Measurements from ENCODE around the gene MAGI2. TPM values are rescaled to one million over a fixed set of nuclear protein-coding genes. Genes with fewer than 3 reads are reported as not detected.

The MAGI2 gene
- total and polyA plus RNA-seq, 2 donors (not counting 3 experiments of a cell fraction or from before 2014, with no cell fraction given): 0.28 to 6.0 TPM

DNA sequence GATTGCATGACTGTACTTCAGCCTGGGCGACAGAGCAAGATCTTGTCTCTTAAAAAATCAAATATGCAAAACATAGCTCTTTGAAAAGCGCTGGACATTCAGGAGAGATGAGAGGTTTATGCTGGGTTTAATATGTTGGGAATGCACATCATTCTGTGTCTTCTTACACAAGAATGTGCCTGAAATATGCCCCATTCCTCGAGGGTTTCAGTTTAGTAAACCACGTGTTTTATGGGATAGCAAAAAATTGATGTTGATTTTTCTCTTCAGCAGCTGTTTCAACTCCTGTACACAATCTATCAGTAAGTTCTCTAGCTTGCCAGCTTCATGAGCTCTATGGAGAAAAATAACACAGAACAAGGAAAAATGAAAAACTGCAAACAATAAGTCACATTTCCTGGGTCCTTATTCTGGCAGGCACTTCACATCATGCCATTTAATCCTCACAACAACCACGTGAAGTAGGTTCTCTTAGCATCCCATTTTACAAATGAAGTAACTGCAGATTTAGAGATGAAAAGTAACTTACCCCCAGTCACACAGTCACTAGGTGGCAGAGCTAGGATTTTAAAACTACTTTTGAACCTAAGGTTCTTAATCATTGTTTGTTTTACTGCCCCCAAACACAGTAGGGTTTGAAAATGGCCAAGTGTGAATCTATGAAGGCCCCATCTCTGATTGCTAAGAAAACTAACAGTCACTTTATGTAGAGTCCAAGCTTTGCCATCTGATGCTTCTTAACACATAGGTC, 1231.3 kb downstream of the MAGI2 start:
- FAIRE-seq (no peak), DNase-seq (ENCODE audit: low read depth, low spot score) (no peak)
- no TSS peak for BruUV-seq (replicated peaks)
- H3K27me3 ChIP-seq (ENCODE audit: control insufficient read depth in 2 of 2, insufficient read depth in 2 of 2, low read length in 2 of 2): peaks cover 0 to 2% of the 10 kb centered on the region in 2 experiments
- CTCF ChIA-PET: interaction anchor here (0.8 to 3.9 kb wide), 6 partner anchors 10 to 955 kb away, joined by 3 to 13 read pairs (median 4); no protein-coding TSS in a partner anchor
- no peak overlapping the region for H2AFZ ChIP-seq (ENCODE audit: low read depth, low read length)
- no peak for TF ChIP-seq POLR2A (IDR thresholded peaks at IDR 0.05; ENCODE audit: low read depth, low read length)
- no peak for TF ChIP-seq CTCF (IDR thresholded peaks at IDR 0.05; ENCODE audit: extremely low read depth in 1 of 2, insufficient read depth in 1 of 2, low read depth in 1 of 2, low read length in 2 of 2)
- TF ChIP-seq GATA2 (IDR thresholded peaks at IDR 0.05; ENCODE audit: insufficient read depth, insufficient read length, low read depth, low read length): no peak
- no peak for TF ChIP-seq POLR2AphosphoS5 (IDR thresholded peaks at IDR 0.05; ENCODE audit: insufficient read depth, low read depth, low read length)
- TF ChIP-seq JUN (IDR thresholded peaks at IDR 0.05; ENCODE audit: borderline replicate concordance, insufficient read depth, insufficient read length, low read depth): no peak
- TF ChIP-seq MYC (IDR thresholded peaks at IDR 0.05; ENCODE audit: low read depth, low read length): no peak
- TF ChIP-seq MAX (IDR thresholded peaks at IDR 0.05; ENCODE audit: insufficient read depth, insufficient read length): no peak
- TF ChIP-seq EZH2 (IDR thresholded peaks at IDR 0.05; ENCODE audit: borderline replicate concordance, low read depth, low read length, severe bottlenecking): no peak
- no peak for TF ChIP-seq FOS (IDR thresholded peaks at IDR 0.05; ENCODE audit: borderline replicate concordance, insufficient read depth, low read length)
- H3K27ac ChIP-seq (ENCODE audit: insufficient read depth, low read depth, low read length): no peak overlapping the region
- intact Hi-C loops (cut with micrococcal nuclease): no loop called here
- H3K79me2 ChIP-seq (ENCODE audit: control insufficient read depth, insufficient read depth, low read length): no peaks in the 10 kb centered on the region
- H3K4me3 ChIP-seq (replicated peaks in 1 of 3; ENCODE audit: insufficient read depth in 1 of 3, low read depth in 1 of 3, low read length in 3 of 3): no peak overlapping the region
- dilution Hi-C loops (cut with MboI; ENCODE audit: extremely low pct_ligation_motif_present, low sequenced_read_pairs): no loop called here
- no peaks in the 10 kb centered on the region for H3K4me1 ChIP-seq (ENCODE audit: control insufficient read depth, extremely low read depth, insufficient read depth, low read length)
- H3K4me2 ChIP-seq (ENCODE audit: insufficient read depth, low read length): no peak overlapping the region
- no peaks in the 10 kb centered on the region for H3K36me3 ChIP-seq (ENCODE audit: control insufficient read depth in 2 of 2, extremely low read depth in 1 of 2, insufficient read depth in 2 of 2, low read length in 2 of 2)
- no peaks in the 10 kb centered on the region for H3K9me1 ChIP-seq (replicated peaks; ENCODE audit: control insufficient read depth, extremely low read depth, insufficient read depth, low read length)
- no peak overlapping the region for H3K9ac ChIP-seq (replicated peaks; ENCODE audit: extremely low read depth, insufficient read depth, low read length)
- H3K9me3 ChIP-seq (replicated peaks; ENCODE audit: control insufficient read depth, insufficient read depth, low read length): no peaks in the 10 kb centered on the region
- POLR2A ChIA-PET: no interaction called here
- no peaks in the 10 kb centered on the region for H4K20me1 ChIP-seq (replicated peaks; ENCODE audit: control insufficient read depth, extremely low read depth, insufficient read depth, low read length)
